K562 (cell line): ENCODE results near the gene ELAVL3. TPM values are rescaled to one million over a fixed set of nuclear protein-coding genes. Genes with fewer than 3 reads are reported as not detected.

ENCODE experiments used
- ETV1 ChIP-seq: fragments of 450-650 bp; conservative IDR thresholded peaks from 2 replicates; pipeline ENCODE4 v1.6.1; 2016; ENCODE audit warnings: missing genetic modification characterization, control low read depth, low read depth, missing compliant biosample characterization
- HLTF ChIP-seq: fragments of 450-650 bp; IDR thresholded peaks from 2 replicates; pipeline ENCODE4 v1.6.1; 2016
- MYC ChIP-seq, 2 experiments: fragments of 250-450 bp in 1 of 2; sonication (Bioruptor Pico) in 1 of 2; IDR thresholded peaks; 2 replicates each; pipeline versions ENCODE4 v1.5.1 to v1.6.1; 2012 to 2021; ENCODE audit warnings: low read depth in 2 of 2, borderline replicate concordance in 1 of 2, improper control_type of control experiment in 1 of 2, low read length in 1 of 2, mild to moderate bottlenecking in 1 of 2, moderate library complexity in 1 of 2
- NCOR1 ChIP-seq: fragments of 450-650 bp; IDR thresholded peaks from 2 replicates; pipeline ENCODE4 v1.6.1; 2016; ENCODE audit warnings: mild to moderate bottlenecking, moderate library complexity
- RFX1 ChIP-seq: fragments of 450-650 bp; IDR thresholded peaks from 2 replicates; pipeline ENCODE4 v1.6.1; 2016; ENCODE audit warnings: mild to moderate bottlenecking, moderate library complexity
- TBP ChIP-seq: optimal IDR thresholded peaks from 2 replicates; pipeline ENCODE3; 2011; ENCODE audit warnings: low read depth, low read length, improper control_type of control experiment
- ZKSCAN8 ChIP-seq: fragments of 200-800 bp; sonication (Bioruptor generic); IDR thresholded peaks from 2 replicates; pipeline ENCODE4 v1.6.1; 2016; ENCODE audit warnings: missing genetic modification characterization, missing compliant biosample characterization
- polyA plus RNA-seq, 8 experiments: library from polyadenylated mRNA; depleted of rRNA in 4 of 8; stranded (reverse) in 5 of 8; unstranded in 3 of 8; fragments of >200 nt; fragmentation: Nextera tagmentation in 2 of 8; fragmentation: Illumina TruSeq in 1 of 8; extraction: Ambion mirVana in 2 of 8; extraction: Trizol in 1 of 8; gene quantifications; 2 replicates each; pipeline versions ENCODE4 v1.2.1 to v1.2.3, GENCODE V29; 2011 to 2014; ENCODE audit warnings: inconsistent platforms in 1 of 8, missing spikeins in 1 of 8
- total RNA-seq, 7 experiments: library from RNA; depleted of rRNA in 6 of 7; stranded (reverse); fragments of >200 nt in 6 of 7; fragmentation: Illumina TruSeq in 2 of 7; extraction: Trizol in 2 of 7; gene quantifications; 2 replicates each; pipeline versions ENCODE4 v1.2.1 to v1.2.3, GENCODE V29; 2011 to 2021; ENCODE audit warnings: low replicate concordance in 1 of 7
- TF ChIP-seq, protein P1 (sequence below): sonication (generic); formaldehyde crosslinking; IDR thresholded peaks from 2 replicates; pipeline ENCODE4 v1.8.0; 2023; ENCODE audit warnings: missing genetic modification reagents, mild to moderate bottlenecking, borderline replicate concordance
- TF ChIP-seq, protein P2 (sequence below): fragments of 450-650 bp; formaldehyde crosslinking; IDR thresholded peaks from 2 replicates; pipeline ENCODE4 v1.4.0; 2020; ENCODE audit warnings: mild to moderate bottlenecking, moderate library complexity
- TF ChIP-seq, protein P3 (sequence below): fragments of 450-650 bp; IDR thresholded peaks from 2 replicates; pipeline ENCODE4 v1.6.1; 2016; ENCODE audit warnings: low read depth

ELAVL3 gene
- total and polyA plus RNA-seq, 9 of the 15 experiments (the other 6 are each of a cell fraction or from before 2014, with no cell fraction given): not detected

DNA sequence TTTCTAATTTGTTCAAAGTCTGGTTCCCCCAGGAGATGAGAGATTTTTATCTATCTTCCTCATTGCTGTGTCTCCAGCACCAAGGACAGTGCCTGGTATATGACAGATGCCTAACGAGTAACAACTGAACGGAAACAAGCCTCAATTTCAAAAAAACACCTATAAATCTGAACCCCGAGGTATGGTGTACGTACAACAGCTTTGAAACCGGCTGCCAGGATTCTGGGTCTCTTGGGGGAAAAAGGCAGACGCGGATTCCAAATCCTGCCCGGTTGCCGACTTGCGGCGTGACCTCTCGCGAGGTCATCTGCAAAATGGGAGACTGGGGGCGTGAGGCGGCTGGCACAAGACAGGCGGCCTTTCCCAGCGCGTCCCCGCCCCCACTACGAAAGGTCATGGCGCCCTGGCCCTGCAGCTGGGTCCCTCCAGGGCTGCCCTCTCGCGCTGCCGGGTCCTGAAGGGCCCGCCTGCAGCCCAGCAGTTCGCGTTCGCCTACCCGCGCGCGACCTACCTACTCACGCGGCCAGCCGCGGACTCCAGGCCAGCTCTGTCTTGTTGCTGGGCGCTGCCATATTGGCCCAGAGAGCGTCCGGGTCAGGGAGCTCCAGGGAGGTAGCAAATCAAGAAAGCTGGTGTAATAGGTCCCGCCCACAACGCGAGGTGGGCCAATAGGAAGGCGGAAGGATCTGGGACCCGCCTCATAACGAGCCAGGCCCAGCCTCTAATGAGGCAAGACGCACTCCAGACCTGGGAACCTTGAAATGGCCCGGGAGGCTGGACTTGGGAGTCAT is 47.9 kb upstream of the ELAVL3 start, which contains the start of gene ECSIT (continued):
- TF ChIP-seq, protein P1, sequence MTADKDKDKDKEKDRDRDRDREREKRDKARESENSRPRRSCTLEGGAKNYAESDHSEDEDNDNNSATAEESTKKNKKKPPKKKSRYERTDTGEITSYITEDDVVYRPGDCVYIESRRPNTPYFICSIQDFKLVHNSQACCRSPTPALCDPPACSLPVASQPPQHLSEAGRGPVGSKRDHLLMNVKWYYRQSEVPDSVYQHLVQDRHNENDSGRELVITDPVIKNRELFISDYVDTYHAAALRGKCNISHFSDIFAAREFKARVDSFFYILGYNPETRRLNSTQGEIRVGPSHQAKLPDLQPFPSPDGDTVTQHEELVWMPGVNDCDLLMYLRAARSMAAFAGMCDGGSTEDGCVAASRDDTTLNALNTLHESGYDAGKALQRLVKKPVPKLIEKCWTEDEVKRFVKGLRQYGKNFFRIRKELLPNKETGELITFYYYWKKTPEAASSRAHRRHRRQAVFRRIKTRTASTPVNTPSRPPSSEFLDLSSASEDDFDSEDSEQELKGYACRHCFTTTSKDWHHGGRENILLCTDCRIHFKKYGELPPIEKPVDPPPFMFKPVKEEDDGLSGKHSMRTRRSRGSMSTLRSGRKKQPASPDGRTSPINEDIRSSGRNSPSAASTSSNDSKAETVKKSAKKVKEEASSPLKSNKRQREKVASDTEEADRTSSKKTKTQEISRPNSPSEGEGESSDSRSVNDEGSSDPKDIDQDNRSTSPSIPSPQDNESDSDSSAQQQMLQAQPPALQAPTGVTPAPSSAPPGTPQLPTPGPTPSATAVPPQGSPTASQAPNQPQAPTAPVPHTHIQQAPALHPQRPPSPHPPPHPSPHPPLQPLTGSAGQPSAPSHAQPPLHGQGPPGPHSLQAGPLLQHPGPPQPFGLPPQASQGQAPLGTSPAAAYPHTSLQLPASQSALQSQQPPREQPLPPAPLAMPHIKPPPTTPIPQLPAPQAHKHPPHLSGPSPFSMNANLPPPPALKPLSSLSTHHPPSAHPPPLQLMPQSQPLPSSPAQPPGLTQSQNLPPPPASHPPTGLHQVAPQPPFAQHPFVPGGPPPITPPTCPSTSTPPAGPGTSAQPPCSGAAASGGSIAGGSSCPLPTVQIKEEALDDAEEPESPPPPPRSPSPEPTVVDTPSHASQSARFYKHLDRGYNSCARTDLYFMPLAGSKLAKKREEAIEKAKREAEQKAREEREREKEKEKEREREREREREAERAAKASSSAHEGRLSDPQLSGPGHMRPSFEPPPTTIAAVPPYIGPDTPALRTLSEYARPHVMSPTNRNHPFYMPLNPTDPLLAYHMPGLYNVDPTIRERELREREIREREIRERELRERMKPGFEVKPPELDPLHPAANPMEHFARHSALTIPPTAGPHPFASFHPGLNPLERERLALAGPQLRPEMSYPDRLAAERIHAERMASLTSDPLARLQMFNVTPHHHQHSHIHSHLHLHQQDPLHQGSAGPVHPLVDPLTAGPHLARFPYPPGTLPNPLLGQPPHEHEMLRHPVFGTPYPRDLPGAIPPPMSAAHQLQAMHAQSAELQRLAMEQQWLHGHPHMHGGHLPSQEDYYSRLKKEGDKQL: no peak
- TF ChIP-seq, protein P2, sequence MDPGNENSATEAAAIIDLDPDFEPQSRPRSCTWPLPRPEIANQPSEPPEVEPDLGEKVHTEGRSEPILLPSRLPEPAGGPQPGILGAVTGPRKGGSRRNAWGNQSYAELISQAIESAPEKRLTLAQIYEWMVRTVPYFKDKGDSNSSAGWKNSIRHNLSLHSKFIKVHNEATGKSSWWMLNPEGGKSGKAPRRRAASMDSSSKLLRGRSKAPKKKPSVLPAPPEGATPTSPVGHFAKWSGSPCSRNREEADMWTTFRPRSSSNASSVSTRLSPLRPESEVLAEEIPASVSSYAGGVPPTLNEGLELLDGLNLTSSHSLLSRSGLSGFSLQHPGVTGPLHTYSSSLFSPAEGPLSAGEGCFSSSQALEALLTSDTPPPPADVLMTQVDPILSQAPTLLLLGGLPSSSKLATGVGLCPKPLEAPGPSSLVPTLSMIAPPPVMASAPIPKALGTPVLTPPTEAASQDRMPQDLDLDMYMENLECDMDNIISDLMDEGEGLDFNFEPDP (CRISPR knock-in tag): no peak
- TF ChIP-seq, protein P3, sequence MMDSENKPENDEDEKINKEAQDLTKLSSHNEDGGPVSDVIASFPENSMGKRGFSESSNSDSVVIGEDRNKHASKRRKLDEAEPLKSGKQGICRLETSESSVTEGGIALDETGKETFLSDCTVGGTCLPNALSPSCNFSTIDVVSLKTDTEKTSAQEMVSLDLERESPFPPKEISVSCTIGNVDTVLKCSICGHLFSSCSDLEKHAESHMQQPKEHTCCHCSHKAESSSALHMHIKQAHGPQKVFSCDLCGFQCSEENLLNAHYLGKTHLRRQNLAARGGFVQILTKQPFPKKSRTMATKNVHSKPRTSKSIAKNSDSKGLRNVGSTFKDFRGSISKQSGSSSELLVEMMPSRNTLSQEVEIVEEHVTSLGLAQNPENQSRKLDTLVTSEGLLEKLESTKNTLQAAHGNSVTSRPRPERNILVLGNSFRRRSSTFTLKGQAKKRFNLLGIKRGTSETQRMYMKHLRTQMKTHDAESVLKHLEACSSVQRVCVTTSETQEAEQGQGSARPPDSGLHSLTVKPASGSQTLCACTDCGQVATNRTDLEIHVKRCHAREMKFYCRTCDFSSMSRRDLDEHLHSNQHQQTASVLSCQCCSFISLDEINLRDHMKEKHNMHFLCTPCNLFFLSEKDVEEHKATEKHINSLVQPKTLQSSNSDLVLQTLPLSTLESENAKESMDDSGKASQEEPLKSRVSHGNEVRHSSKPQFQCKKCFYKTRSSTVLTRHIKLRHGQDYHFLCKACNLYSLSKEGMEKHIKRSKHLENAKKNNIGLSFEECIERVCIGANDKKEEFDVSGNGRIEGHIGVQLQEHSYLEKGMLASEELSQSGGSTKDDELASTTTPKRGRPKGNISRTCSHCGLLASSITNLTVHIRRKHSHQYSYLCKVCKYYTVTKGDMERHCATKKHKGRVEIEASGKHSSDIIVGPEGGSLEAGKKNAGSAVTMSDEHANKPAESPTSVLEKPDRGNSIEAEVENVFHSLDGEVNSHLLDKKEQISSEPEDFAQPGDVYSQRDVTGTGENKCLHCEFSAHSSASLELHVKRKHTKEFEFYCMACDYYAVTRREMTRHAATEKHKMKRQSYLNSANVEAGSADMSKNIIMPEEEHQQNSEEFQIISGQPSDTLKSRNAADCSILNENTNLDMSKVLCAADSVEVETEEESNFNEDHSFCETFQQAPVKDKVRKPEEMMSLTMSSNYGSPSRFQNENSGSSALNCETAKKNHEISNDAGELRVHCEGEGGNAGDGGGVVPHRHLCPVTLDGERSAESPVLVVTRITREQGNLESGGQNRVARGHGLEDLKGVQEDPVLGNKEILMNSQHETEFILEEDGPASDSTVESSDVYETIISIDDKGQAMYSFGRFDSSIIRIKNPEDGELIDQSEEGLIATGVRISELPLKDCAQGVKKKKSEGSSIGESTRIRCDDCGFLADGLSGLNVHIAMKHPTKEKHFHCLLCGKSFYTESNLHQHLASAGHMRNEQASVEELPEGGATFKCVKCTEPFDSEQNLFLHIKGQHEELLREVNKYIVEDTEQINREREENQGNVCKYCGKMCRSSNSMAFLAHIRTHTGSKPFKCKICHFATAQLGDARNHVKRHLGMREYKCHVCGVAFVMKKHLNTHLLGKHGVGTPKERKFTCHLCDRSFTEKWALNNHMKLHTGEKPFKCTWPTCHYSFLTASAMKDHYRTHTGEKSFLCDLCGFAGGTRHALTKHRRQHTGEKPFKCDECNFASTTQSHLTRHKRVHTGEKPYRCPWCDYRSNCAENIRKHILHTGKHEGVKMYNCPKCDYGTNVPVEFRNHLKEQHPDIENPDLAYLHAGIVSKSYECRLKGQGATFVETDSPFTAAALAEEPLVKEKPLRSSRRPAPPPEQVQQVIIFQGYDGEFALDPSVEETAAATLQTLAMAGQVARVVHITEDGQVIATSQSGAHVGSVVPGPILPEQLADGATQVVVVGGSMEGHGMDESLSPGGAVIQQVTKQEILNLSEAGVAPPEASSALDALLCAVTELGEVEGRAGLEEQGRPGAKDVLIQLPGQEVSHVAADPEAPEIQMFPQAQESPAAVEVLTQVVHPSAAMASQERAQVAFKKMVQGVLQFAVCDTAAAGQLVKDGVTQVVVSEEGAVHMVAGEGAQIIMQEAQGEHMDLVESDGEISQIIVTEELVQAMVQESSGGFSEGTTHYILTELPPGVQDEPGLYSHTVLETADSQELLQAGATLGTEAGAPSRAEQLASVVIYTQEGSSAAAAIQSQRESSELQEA: no peak
- TF ChIP-seq HLTF (no peak), TBP (peak; percentile 76), ETV1 (peak; percentile 38; the same call in 1 of the 2 replicates), ZKSCAN8 (CRISPR knock-in tag) (no peak), RFX1 (no peak), MYC (IDR thresholded peaks at IDR 0.05; ENCODE audit: low read depth, low read length) (peak; percentile 76; the same call in 1 of the 2 replicates), MYC (CRISPR knock-in tag; IDR thresholded peaks at IDR 0.05; ENCODE audit: borderline replicate concordance, low read depth) (peak; percentile 85; the same call in 1 of the 2 replicates), NCOR1 (0 out of 2 replicates have a peak, but pooled peaks have one; percentile 4)
